ENCODE measurements around the gene ARHGEF4. TPM values are rescaled to one million over a fixed set of nuclear protein-coding genes. Genes with fewer than 3 reads are reported as not detected.

ARHGEF4 gene
- total RNA-seq, 1 experiment from 2014 or later: 20.0 TPM

DNA sequence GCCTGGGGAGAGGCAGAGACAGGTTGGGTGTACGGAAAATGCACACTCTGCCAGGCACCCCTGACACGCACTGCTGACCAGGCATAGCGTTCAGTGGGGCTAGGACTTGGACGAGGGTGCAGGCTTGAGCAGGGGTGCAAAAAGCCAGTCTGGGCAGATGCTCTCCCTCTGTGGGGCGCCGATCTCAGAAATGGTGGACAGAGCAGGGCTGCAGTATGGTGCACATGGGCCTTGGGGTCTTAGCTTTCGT, 1.0 kb upstream of the ARHGEF4 start:
- H2AFZ ChIP-seq: no peak overlapping the region
- H3K4me1 ChIP-seq (replicated peaks; ENCODE audit: insufficient read depth): peaks cover 10% of the 10 kb centered on the region
- no peak for DNase-seq
- no peaks in the 10 kb centered on the region for H4K20me1 ChIP-seq (ENCODE audit: insufficient read depth)
- H3K4me2 ChIP-seq: no peak overlapping the region
- no peaks in the 10 kb centered on the region for H3K9me3 ChIP-seq (ENCODE audit: insufficient read depth, low read depth)
- intact Hi-C loops (cut with micrococcal nuclease; ENCODE audit: unreplicated experiment): loop anchor here (2.0 kb wide), 2 partner anchors 27 to 37 kb away; no protein-coding TSS in a partner anchor
- no TSS peak for BruUV-seq (replicated peaks)
- H3F3A ChIP-seq (ENCODE audit: insufficient read depth, low read depth): peaks cover 7% of the 10 kb centered on the region; the same call in 1 of the 2 replicates
- H3K27me3 ChIP-seq (ENCODE audit: insufficient read depth, low read depth): no peaks in the 10 kb centered on the region
- TF ChIP-seq, protein P1, sequence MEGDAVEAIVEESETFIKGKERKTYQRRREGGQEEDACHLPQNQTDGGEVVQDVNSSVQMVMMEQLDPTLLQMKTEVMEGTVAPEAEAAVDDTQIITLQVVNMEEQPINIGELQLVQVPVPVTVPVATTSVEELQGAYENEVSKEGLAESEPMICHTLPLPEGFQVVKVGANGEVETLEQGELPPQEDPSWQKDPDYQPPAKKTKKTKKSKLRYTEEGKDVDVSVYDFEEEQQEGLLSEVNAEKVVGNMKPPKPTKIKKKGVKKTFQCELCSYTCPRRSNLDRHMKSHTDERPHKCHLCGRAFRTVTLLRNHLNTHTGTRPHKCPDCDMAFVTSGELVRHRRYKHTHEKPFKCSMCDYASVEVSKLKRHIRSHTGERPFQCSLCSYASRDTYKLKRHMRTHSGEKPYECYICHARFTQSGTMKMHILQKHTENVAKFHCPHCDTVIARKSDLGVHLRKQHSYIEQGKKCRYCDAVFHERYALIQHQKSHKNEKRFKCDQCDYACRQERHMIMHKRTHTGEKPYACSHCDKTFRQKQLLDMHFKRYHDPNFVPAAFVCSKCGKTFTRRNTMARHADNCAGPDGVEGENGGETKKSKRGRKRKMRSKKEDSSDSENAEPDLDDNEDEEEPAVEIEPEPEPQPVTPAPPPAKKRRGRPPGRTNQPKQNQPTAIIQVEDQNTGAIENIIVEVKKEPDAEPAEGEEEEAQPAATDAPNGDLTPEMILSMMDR (conservative IDR thresholded peaks at IDR 0.05): no peak
- TF ChIP-seq EZH2 (IDR thresholded peaks at IDR 0.05; ENCODE audit: low read depth): no peak
- H3K79me2 ChIP-seq (ENCODE audit: low read depth): 0 out of 2 replicates have a peak, but pooled peaks cover 4% of the 10 kb centered on the region
- H3K9me2 ChIP-seq (ENCODE audit: insufficient read depth): no peaks in the 10 kb centered on the region
- no peak overlapping the region for H3K27ac ChIP-seq
- POLR2A ChIA-PET (ENCODE audit: unreplicated experiment): no interaction called here
- CTCF ChIA-PET: no interaction called here
- no peak overlapping the region for H3K4me3 ChIP-seq
- H3K36me3 ChIP-seq (ENCODE audit: low read depth): no peaks in the 10 kb centered on the region

DNA sequence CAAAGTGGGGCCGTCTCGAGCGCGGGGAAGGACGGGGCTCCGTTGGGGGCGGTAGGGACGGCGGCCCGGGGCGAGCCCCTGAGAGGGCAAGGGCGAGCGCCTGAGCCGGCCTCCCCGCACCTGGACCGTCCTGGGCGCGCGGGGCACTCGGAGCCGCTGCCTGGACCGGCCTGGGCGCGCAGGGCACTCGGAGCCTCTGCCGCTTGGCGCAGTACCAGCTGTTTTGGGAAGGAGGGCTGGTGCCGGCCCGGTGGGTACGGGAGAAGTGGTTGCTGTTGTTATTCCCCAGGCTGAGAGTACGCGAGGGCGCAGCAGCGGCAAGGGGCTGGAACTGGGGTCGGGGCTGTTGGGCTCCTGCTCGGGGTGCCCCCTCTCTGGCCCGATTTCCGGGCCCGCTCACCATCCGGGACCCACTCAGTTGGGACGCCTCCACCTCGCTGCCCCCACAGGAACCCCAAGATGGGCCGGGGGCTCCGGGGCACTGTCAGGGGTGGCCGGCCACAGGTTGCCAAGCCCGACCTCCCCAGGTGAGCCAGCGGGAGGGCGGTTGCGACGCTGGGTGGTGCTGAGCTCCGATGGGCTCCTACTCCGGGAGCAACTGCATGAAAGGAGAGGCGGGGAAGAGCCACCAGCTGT, 579 bp downstream of the ARHGEF4 start:
- ChIA-PET POLR2A (ENCODE audit: unreplicated experiment) (interaction anchor here (0.6 kb wide), 1 partner anchor 267 kb away, joined by 4 read pairs; no protein-coding TSS in a partner anchor), CTCF (no interaction called here)
- Histone ChIP-seq H3K4me2 (peak overlapping the region; percentile 88), H3K36me3 (ENCODE audit: low read depth) (no peaks in the 10 kb centered on the region), H3F3A (ENCODE audit: insufficient read depth, low read depth) (peaks cover 7% of the 10 kb centered on the region; the same call in 1 of the 2 replicates), H2AFZ (peak overlapping the region; percentile 80), H3K79me2 (ENCODE audit: low read depth) (0 out of 2 replicates have a peak, but pooled peaks cover 4% of the 10 kb centered on the region), H3K27ac (no peak overlapping the region), H3K9me3 (ENCODE audit: insufficient read depth, low read depth) (no peaks in the 10 kb centered on the region), H3K27me3 (ENCODE audit: insufficient read depth, low read depth) (no peaks in the 10 kb centered on the region), H3K4me3 (peak overlapping the region; percentile 75), H4K20me1 (ENCODE audit: insufficient read depth) (no peaks in the 10 kb centered on the region), H3K9me2 (ENCODE audit: insufficient read depth) (no peaks in the 10 kb centered on the region), H3K4me1 (replicated peaks; ENCODE audit: insufficient read depth) (peaks cover 10% of the 10 kb centered on the region)
- TF ChIP-seq, protein P1 (conservative IDR thresholded peaks at IDR 0.05): no peak
- no peak for TF ChIP-seq EZH2 (IDR thresholded peaks at IDR 0.05; ENCODE audit: low read depth)
- intact Hi-C loops (cut with micrococcal nuclease; ENCODE audit: unreplicated experiment): loop anchor here (2.0 kb wide), 2 partner anchors 28 to 38 kb away; no protein-coding TSS in a partner anchor
- BruUV-seq (replicated peaks): no TSS peak
- no peak for DNase-seq

DNA sequence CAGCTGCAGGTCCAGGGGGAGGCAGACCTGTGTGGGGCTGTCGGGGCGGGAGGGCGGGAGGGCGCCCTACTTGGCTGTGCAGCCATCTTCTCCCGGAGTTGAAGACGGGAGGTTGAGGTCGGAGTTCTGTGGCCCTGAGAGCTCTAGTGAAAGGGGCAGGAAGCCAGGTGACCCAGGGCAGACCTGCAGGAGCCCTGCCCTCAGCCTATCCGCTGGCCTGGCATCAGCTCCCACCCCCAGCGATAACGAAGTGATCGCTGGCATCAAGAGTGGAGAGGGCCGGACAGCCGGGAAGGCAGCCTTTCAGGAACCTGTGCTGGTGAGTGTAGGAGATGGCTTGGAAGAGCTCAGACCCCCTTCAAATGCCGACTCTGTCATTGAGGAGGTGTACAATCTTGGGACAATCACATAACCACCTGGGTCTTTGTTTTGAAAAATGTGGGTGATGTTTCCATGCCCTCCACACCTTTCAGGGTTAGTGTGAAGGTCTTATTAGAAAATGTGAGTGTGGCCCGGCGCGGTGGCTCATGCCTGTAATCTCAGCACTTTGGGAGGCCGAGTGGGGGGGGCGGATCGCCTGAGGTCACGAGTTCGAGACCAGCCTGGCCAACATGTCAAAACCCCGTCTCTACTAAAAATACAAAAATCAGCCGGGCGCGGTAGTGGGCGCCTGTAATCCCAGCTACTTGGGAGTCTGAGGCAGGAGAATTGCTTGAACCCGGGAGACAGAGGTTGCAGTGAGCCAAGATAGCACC, 1.3 kb downstream of the ARHGEF4 start:
- DNase-seq: no peak
- intact Hi-C loops (cut with micrococcal nuclease; ENCODE audit: unreplicated experiment): loop anchor here (2.0 kb wide), 2 partner anchors 29 to 39 kb away; no protein-coding TSS in a partner anchor
- Histone ChIP-seq H3K9me3 (ENCODE audit: insufficient read depth, low read depth) (no peaks in the 10 kb centered on the region), H4K20me1 (ENCODE audit: insufficient read depth) (no peaks in the 10 kb centered on the region), H2AFZ (no peak overlapping the region), H3K27ac (no peak overlapping the region), H3K4me1 (replicated peaks; ENCODE audit: insufficient read depth) (peaks cover 10% of the 10 kb centered on the region), H3K79me2 (ENCODE audit: low read depth) (0 out of 2 replicates have a peak, but pooled peaks cover 4% of the 10 kb centered on the region), H3K9me2 (ENCODE audit: insufficient read depth) (no peaks in the 10 kb centered on the region), H3K4me3 (peak overlapping the region; percentile 75; the same call in 1 of the 2 replicates), H3F3A (ENCODE audit: insufficient read depth, low read depth) (peaks cover 7% of the 10 kb centered on the region; the same call in 1 of the 2 replicates), H3K4me2 (peak overlapping the region; percentile 88), H3K36me3 (ENCODE audit: low read depth) (no peaks in the 10 kb centered on the region), H3K27me3 (ENCODE audit: insufficient read depth, low read depth) (no peaks in the 10 kb centered on the region)
- CTCF ChIA-PET: no interaction called here
- BruUV-seq (replicated peaks): no TSS peak
- POLR2A ChIA-PET (ENCODE audit: unreplicated experiment): interaction anchor here (0.6 kb wide), 1 partner anchor 266 kb away, joined by 4 read pairs; no protein-coding TSS in a partner anchor
- TF ChIP-seq, protein P1 (conservative IDR thresholded peaks at IDR 0.05): no peak
- TF ChIP-seq EZH2 (IDR thresholded peaks at IDR 0.05; ENCODE audit: low read depth): no peak
